ENCODE data around the gene LRPPRC.
A peak's percentile ranks its signal among the peaks of the same experiment; 100 is the strongest.
"Not testable (repeated sequence)": the region's sequence is repeated elsewhere in the genome, so short reads cannot be mapped to it uniquely, and the experiment has no call there.

LRPPRC gene

GRCh38 chr2:43995733-43996533 lies at the start of gene LRPPRC:
Gene LRPPRC, minus strand, starts transcription at chr2:43995989. Its CDS starts 42 bp downstream, at chr2:43995947.
- peak; percentile 98 for DNase-seq (ENCODE audit: low spot score)

- no peak for DNase-seq (ENCODE audit: low spot score)
Observed at GRCh38 chr2:44045061-44045460, 49.3 kb upstream of the LRPPRC start.

- DNase-seq (ENCODE audit: low spot score): peak; percentile 94
Observed at GRCh38 chr2:44044281-44044720, 48.5 kb upstream of the LRPPRC start.

- no peak for DNase-seq (ENCODE audit: low spot score)
Observed at GRCh38 chr2:44040365-44040764, 44.6 kb upstream of the LRPPRC start.

GRCh38 chr2:44038277-44038676 lies 42.5 kb upstream of the LRPPRC start:
- DNase-seq (ENCODE audit: low spot score): no peak

GRCh38 chr2:44037221-44037620 lies 41.4 kb upstream of the LRPPRC start:
- no peak for DNase-seq (ENCODE audit: low spot score)

- no peak for DNase-seq (ENCODE audit: low spot score)
Observed at GRCh38 chr2:44033947-44034346, 38.2 kb upstream of the LRPPRC start.

GRCh38 chr2:44027076-44027475 lies 31.3 kb upstream of the LRPPRC start:
- DNase-seq (ENCODE audit: low spot score): not testable (repeated sequence)

GRCh38 chr2:44016282-44016681 lies 20.5 kb upstream of the LRPPRC start:
- peak; percentile 62 for DNase-seq (ENCODE audit: low spot score)

GRCh38 chr2:44015239-44015638 lies 19.4 kb upstream of the LRPPRC start:
- no peak for DNase-seq (ENCODE audit: low spot score)

GRCh38 chr2:44013205-44013604 lies 17.4 kb upstream of the LRPPRC start:
- not testable (repeated sequence) for DNase-seq (ENCODE audit: low spot score)

GRCh38 chr2:44010266-44010665 lies 14.5 kb upstream of the LRPPRC start:
- no peak for DNase-seq (ENCODE audit: low spot score)

- no peak for DNase-seq (ENCODE audit: low spot score)
Observed at GRCh38 chr2:44009136-44009735, 13.4 kb upstream of the LRPPRC start.

- DNase-seq (ENCODE audit: low spot score): peak; percentile 30
Observed at GRCh38 chr2:44005846-44006245, 10.1 kb upstream of the LRPPRC start.

GRCh38 chr2:44004735-44005602 lies 9.2 kb upstream of the LRPPRC start:
- no peak for DNase-seq (ENCODE audit: low spot score)

- DNase-seq (ENCODE audit: low spot score): no peak
Observed at GRCh38 chr2:44001716-44002115, 5.9 kb upstream of the LRPPRC start.

GRCh38 chr2:43998263-43998662 lies 2.5 kb upstream of the LRPPRC start:
- no peak for DNase-seq (ENCODE audit: low spot score)

GRCh38 chr2:43993437-43993836 lies 2.4 kb downstream of the LRPPRC start:
- no peak for DNase-seq (ENCODE audit: low spot score)

- DNase-seq (ENCODE audit: low spot score): no peak
Observed at GRCh38 chr2:43989545-43989944, 6.2 kb downstream of the LRPPRC start.

- DNase-seq (ENCODE audit: low spot score): no peak
Observed at GRCh38 chr2:43986600-43986999, 9.2 kb downstream of the LRPPRC start.

GRCh38 chr2:43985359-43985758 lies 10.4 kb downstream of the LRPPRC start:
- no peak for DNase-seq (ENCODE audit: low spot score)

GRCh38 chr2:43984533-43984932 lies 11.3 kb downstream of the LRPPRC start:
- no peak for DNase-seq (ENCODE audit: low spot score)

GRCh38 chr2:43980902-43981301 lies 14.9 kb downstream of the LRPPRC start:
- DNase-seq (ENCODE audit: low spot score): no peak
